ENCODE measurements around the gene NKAIN1.

GRCh38 chr1:31203215-31203614 lies 36.5 kb downstream of the NKAIN1 start:
- TF ChIP-seq CTCF (IDR thresholded peaks at IDR 0.05 in 8 of 11, conservative IDR thresholded peaks at IDR 0.05 in 3 of 11) (no peak), POLR2A (IDR thresholded peaks at IDR 0.05) (no peak)
